ENCODE data around the gene MCRIP2. TPM values are rescaled to one million over a fixed set of nuclear protein-coding genes. Genes with fewer than 3 reads are reported as not detected.

Gene MCRIP2
- total and polyA plus RNA-seq, 12 donors: 68.8 to 474 (median 95.2) TPM

- 94 to 96% methylated on average over 67 of the region's 67 CpGs for WGBS, 2 donors
- Histone ChIP-seq H3K9me3 (no peaks in the 10 kb centered on the region), H3K36me3 (peaks cover 0 to 35% (median 6%) of the 10 kb centered on the region in 9 donors), H3K27ac (no peak overlapping the region), H3K4me1 (peaks cover 24 to 46% (median 41%) of the 10 kb centered on the region in 9 donors), H3K4me3 (no peak overlapping the region), H3K27me3 (no peaks in the 10 kb centered on the region)
- TF ChIP-seq, protein P1, sequence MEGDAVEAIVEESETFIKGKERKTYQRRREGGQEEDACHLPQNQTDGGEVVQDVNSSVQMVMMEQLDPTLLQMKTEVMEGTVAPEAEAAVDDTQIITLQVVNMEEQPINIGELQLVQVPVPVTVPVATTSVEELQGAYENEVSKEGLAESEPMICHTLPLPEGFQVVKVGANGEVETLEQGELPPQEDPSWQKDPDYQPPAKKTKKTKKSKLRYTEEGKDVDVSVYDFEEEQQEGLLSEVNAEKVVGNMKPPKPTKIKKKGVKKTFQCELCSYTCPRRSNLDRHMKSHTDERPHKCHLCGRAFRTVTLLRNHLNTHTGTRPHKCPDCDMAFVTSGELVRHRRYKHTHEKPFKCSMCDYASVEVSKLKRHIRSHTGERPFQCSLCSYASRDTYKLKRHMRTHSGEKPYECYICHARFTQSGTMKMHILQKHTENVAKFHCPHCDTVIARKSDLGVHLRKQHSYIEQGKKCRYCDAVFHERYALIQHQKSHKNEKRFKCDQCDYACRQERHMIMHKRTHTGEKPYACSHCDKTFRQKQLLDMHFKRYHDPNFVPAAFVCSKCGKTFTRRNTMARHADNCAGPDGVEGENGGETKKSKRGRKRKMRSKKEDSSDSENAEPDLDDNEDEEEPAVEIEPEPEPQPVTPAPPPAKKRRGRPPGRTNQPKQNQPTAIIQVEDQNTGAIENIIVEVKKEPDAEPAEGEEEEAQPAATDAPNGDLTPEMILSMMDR (IDR thresholded peaks at IDR 0.05): no peak
- ATAC-seq (no peak), DNase-seq (no peak)
- intact Hi-C loops (cut with DNase I): loop anchor here in 1 of 10 donors (5.0 kb wide), 1 partner anchor 40 kb away; the partner anchor contains the start of gene RAB40C
Measured at GRCh38 chr16:632486-633335, 8.9 kb upstream of the MCRIP2 start.

GRCh38 chr16:633336-634050 is 8.1 kb upstream of the MCRIP2 start:
- Histone ChIP-seq H3K27ac (no peak overlapping the region), H3K36me3 (peaks cover 0 to 27% (median 0%) of the 10 kb centered on the region in 9 donors), H3K9me3 (no peaks in the 10 kb centered on the region), H3K4me1 (peaks cover 24 to 52% (median 47%) of the 10 kb centered on the region in 9 donors), H3K4me3 (no peak overlapping the region), H3K27me3 (no peaks in the 10 kb centered on the region)
- no peak for DNase-seq
- TF ChIP-seq, protein P1 (IDR thresholded peaks at IDR 0.05): no peak
- intact Hi-C loops (cut with DNase I): loop anchor here in 1 of 10 donors (5.0 kb wide), 1 partner anchor 41 kb away; the partner anchor contains the start of gene RAB40C
- ATAC-seq: no peak
- WGBS, 2 donors: 97% methylated on average over 71 to 74 of the region's 74 CpGs

GRCh38 chr16:634051-634670 is 7.5 kb upstream of the MCRIP2 start:
- H3K27me3 ChIP-seq: no peaks in the 10 kb centered on the region
- no peak overlapping the region for H3K4me3 ChIP-seq
- ATAC-seq (no peak), DNase-seq (peak in 1 of 2 donors; percentile 17)
- H3K9me3 ChIP-seq: no peaks in the 10 kb centered on the region
- no peak overlapping the region for H3K27ac ChIP-seq
- 92 to 95% methylated on average over 21 to 22 of the region's 22 CpGs for WGBS, 2 donors
- TF ChIP-seq, protein P1 (IDR thresholded peaks at IDR 0.05): no peak
- intact Hi-C loops (cut with DNase I): loop anchor here in 1 of 10 donors (5.0 kb wide), 1 partner anchor 42 kb away; the partner anchor contains the start of gene RAB40C
- H3K4me1 ChIP-seq: peaks cover 24 to 55% (median 47%) of the 10 kb centered on the region in 9 donors
- peaks cover 0 to 21% (median 0%) of the 10 kb centered on the region in 9 donors for H3K36me3 ChIP-seq

DNA sequence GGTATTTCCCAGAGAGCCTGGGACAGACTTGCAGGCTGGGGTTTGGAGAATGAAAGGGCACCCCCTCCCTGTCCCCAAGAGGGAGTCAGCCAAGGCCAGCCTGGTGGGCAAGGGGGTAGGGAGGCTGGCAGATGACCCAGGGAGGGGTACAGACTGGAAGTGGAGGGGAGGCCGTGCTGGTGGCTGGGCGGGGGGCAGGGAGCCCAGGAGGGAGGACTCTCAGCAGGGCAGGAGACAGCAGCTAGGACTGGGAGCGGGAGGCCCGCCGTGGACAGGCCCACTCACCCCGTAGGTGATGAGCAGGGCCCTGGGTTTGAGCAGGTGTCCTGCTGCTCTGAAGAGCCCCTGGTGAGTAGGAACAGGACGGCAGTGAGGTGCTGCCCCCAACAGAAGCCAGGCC is 6.6 kb upstream of the MCRIP2 start:
- H3K4me3 ChIP-seq: peak overlapping the region in 9 of 10 donors; percentile 70 to 93 (median 87)
- peak; percentile 6 to 23 for DNase-seq
- TF ChIP-seq, protein P1 (IDR thresholded peaks at IDR 0.05): no peak
- peaks cover 0 to 21% (median 0%) of the 10 kb centered on the region in 9 donors for H3K36me3 ChIP-seq
- ATAC-seq: no peak
- peaks cover 20 to 46% (median 39%) of the 10 kb centered on the region in 9 donors for H3K4me1 ChIP-seq
- 91 to 94% methylated on average over 7 of the region's 7 CpGs for WGBS, 2 donors
- H3K27me3 ChIP-seq: no peaks in the 10 kb centered on the region
- H3K9me3 ChIP-seq: no peaks in the 10 kb centered on the region
- no peak overlapping the region for H3K27ac ChIP-seq
- intact Hi-C loops (cut with DNase I): loop anchor here in 2 of 10 donors (5.0 kb wide), 1 partner anchor 43 kb away; the partner anchor contains the start of gene RAB40C (in 2 of the 2)

Measured in heart right ventricle (tissue), 16 donors.